Subcutaneous abdominal adipose tissue (tissue), 5 donors: ENCODE data around the gene ELP4.
"Not testable (repeated sequence)": the region's sequence is repeated elsewhere in the genome, so short reads cannot be mapped to it uniquely, and the experiment has no call there.

Experiments used
- H3K27ac ChIP-seq: one replicate; pipeline ENCODE4 v1.7.0; 2013; ENCODE audit warnings: low read depth, mild to moderate bottlenecking, inconsistent platforms, low read length, moderate library complexity
- H3K27me3 ChIP-seq, 5 donors: one replicate each; pipeline ENCODE4 v1.7.0; 2013; ENCODE audit warnings: low read length in 5 of 5, inconsistent platforms in 1 of 5; ENCODE audit not compliant: control insufficient read depth in 5 of 5, insufficient read depth in 4 of 5
- H3K36me3 ChIP-seq, 5 donors: one replicate each; pipeline ENCODE4 v1.7.0; 2013; ENCODE audit warnings: low read length in 5 of 5; ENCODE audit not compliant: control insufficient read depth in 5 of 5, insufficient read depth in 5 of 5
- H3K4me1 ChIP-seq, 5 donors: one replicate each; pipeline ENCODE4 v1.7.0; 2013; ENCODE audit warnings: low read length in 5 of 5, mild to moderate bottlenecking in 3 of 5, moderate library complexity in 1 of 5; ENCODE audit not compliant: control insufficient read depth in 5 of 5, insufficient read depth in 5 of 5
- H3K4me3 ChIP-seq, 5 donors: one replicate each; pipeline ENCODE4 v1.7.0; 2013; ENCODE audit warnings: low read length in 5 of 5, low read depth in 1 of 5
- H3K9ac ChIP-seq, 5 donors: one replicate each; pipeline ENCODE4 v1.7.0; 2013; ENCODE audit warnings: low read length in 5 of 5, mild to moderate bottlenecking in 4 of 5, moderate library complexity in 3 of 5
- H3K9me3 ChIP-seq, 5 donors: one replicate each; pipeline ENCODE4 v1.7.0; 2013; ENCODE audit warnings: low read length in 5 of 5; ENCODE audit not compliant: control insufficient read depth in 5 of 5
- donor health status: healthy.
- donor health status: healthy.
- donor health status: healthy.
- donor health status: healthy.
- donor health status: healthy.

The ELP4 gene

GRCh38 chr11:31493235-31493634, 16.3 kb upstream of the ELP4 start:
- no peaks in the 10 kb centered on the region for H3K4me1 ChIP-seq
- no peak overlapping the region for H3K27ac ChIP-seq
- no peak overlapping the region for H3K9ac ChIP-seq
- H3K4me3 ChIP-seq: no peak overlapping the region
- H3K9me3 ChIP-seq: no peaks in the 10 kb centered on the region
- H3K36me3 ChIP-seq: no peaks in the 10 kb centered on the region
- no peaks in the 10 kb centered on the region for H3K27me3 ChIP-seq

- H3K4me3 ChIP-seq, H3K36me3 ChIP-seq, H3K27me3 ChIP-seq, H3K9ac ChIP-seq, H3K9me3 ChIP-seq, H3K27ac ChIP-seq, H3K4me1 ChIP-seq: not testable (repeated sequence)
Observed at GRCh38 chr11:31493762-31494161, 15.8 kb upstream of the ELP4 start.

- no peak overlapping the region for H3K27ac ChIP-seq
- H3K9me3 ChIP-seq: no peaks in the 10 kb centered on the region
- H3K4me3 ChIP-seq: no peak overlapping the region
- no peaks in the 10 kb centered on the region for H3K27me3 ChIP-seq
- no peak overlapping the region for H3K9ac ChIP-seq
- peaks cover 0 to 8% (median under 1%) of the 10 kb centered on the region in 5 donors for H3K36me3 ChIP-seq
- no peaks in the 10 kb centered on the region for H3K4me1 ChIP-seq
Observed at GRCh38 chr11:31499576-31500178, 9.9 kb upstream of the ELP4 start.

- no peak overlapping the region for H3K27ac ChIP-seq
- H3K9ac ChIP-seq: no peak overlapping the region
- peaks cover 0 to 12% (median 4%) of the 10 kb centered on the region in 5 donors for H3K36me3 ChIP-seq
- no peak overlapping the region for H3K4me3 ChIP-seq
- no peaks in the 10 kb centered on the region for H3K27me3 ChIP-seq
- no peaks in the 10 kb centered on the region for H3K4me1 ChIP-seq
- H3K9me3 ChIP-seq: no peaks in the 10 kb centered on the region
Observed at GRCh38 chr11:31500560-31500959, 9.0 kb upstream of the ELP4 start.

GRCh38 chr11:31509051-31509428, 527 bp upstream of the ELP4 start:
- Histone ChIP-seq H3K27ac (peak overlapping the region; percentile 84), H3K9me3 (no peaks in the 10 kb centered on the region), H3K4me1 (peaks cover 0 to 27% (median 18%) of the 10 kb centered on the region in 5 donors), H3K4me3 (peak overlapping the region; percentile 87 to 100 (median 98)), H3K36me3 (peaks cover 0 to 6% (median 4%) of the 10 kb centered on the region in 5 donors), H3K9ac (peak overlapping the region in 4 of 5 donors; percentile 89 to 97 (median 96)), H3K27me3 (no peaks in the 10 kb centered on the region)

GRCh38 chr11:31512117-31512516, 2.5 kb downstream of the ELP4 start:
- Histone ChIP-seq H3K9ac (no peak overlapping the region), H3K4me1 (peaks cover 0 to 27% (median 18%) of the 10 kb centered on the region in 5 donors), H3K4me3 (no peak overlapping the region), H3K9me3 (no peaks in the 10 kb centered on the region), H3K27ac (no peak overlapping the region), H3K27me3 (no peaks in the 10 kb centered on the region), H3K36me3 (no peaks in the 10 kb centered on the region)

GRCh38 chr11:31521497-31522150, 12.1 kb downstream of the ELP4 start:
- no peak overlapping the region for H3K4me3 ChIP-seq

GRCh38 chr11:31529189-31529588, 19.6 kb downstream of the ELP4 start:
- H3K36me3 ChIP-seq: peaks cover 0 to 3% (median 0%) of the 10 kb centered on the region in 5 donors
- no peaks in the 10 kb centered on the region for H3K4me1 ChIP-seq
- no peak overlapping the region for H3K27ac ChIP-seq
- H3K4me3 ChIP-seq: no peak overlapping the region
- H3K27me3 ChIP-seq: no peaks in the 10 kb centered on the region
- H3K9ac ChIP-seq: no peak overlapping the region
- peaks cover 0 to under 1% (median 0%) of the 10 kb centered on the region in 5 donors for H3K9me3 ChIP-seq

More at GRCh38 chr11:31521497-31522150, 12.1 kb downstream of the ELP4 start:
- no peaks in the 10 kb centered on the region for H3K4me1 ChIP-seq
- H3K27ac ChIP-seq: no peak overlapping the region
- peaks cover 0 to 3% (median 0%) of the 10 kb centered on the region in 5 donors for H3K9me3 ChIP-seq
- H3K27me3 ChIP-seq: no peaks in the 10 kb centered on the region
- peaks cover 0 to 3% (median 0%) of the 10 kb centered on the region in 5 donors for H3K36me3 ChIP-seq
- H3K9ac ChIP-seq: no peak overlapping the region

- H3K36me3 ChIP-seq: peaks cover 0 to 3% (median 0%) of the 10 kb centered on the region in 5 donors
- H3K27ac ChIP-seq: no peak overlapping the region
- H3K9ac ChIP-seq: no peak overlapping the region
- H3K4me3 ChIP-seq: no peak overlapping the region
- no peaks in the 10 kb centered on the region for H3K4me1 ChIP-seq
- no peaks in the 10 kb centered on the region for H3K27me3 ChIP-seq
- no peaks in the 10 kb centered on the region for H3K9me3 ChIP-seq
Observed at GRCh38 chr11:31529701-31530100, 20.1 kb downstream of the ELP4 start.

GRCh38 chr11:31531293-31531692, 21.7 kb downstream of the ELP4 start:
- peaks cover 0 to 5% (median 2%) of the 10 kb centered on the region in 5 donors for H3K36me3 ChIP-seq
- no peaks in the 10 kb centered on the region for H3K4me1 ChIP-seq
- H3K9me3 ChIP-seq: no peaks in the 10 kb centered on the region
- H3K27me3 ChIP-seq: no peaks in the 10 kb centered on the region
- H3K4me3 ChIP-seq: no peak overlapping the region
- H3K27ac ChIP-seq: no peak overlapping the region
- H3K9ac ChIP-seq: no peak overlapping the region
